Cardiac muscle cell (in vitro differentiated cells and primary cell): ENCODE data around the gene METTL9. TPM values are rescaled to one million over a fixed set of nuclear protein-coding genes. Genes with fewer than 3 reads are reported as not detected.
A peak's percentile ranks its signal among the peaks of the same experiment; 100 is the strongest.

ENCODE experiments used
- DNase-seq, 2 donors: peaks; one replicate each; pipeline versions ENCODE4 v3.0.0 to v3.0.0-alpha.2; 2010 to 2017; ENCODE audit warnings: low read depth in 1 of 2, low spot score in 1 of 2
- H3K27ac ChIP-seq: fragments of 200-600 bp; sonication (generic); 2 replicates; pipeline ENCODE4 v1.5.1; 2016
- H3K27me3 ChIP-seq: fragments of 200-600 bp; sonication (generic); 2 replicates; pipeline ENCODE4 v1.6.0; 2016; ENCODE audit warnings: control low read depth
- H3K36me3 ChIP-seq: fragments of 200-600 bp; sonication (generic); 2 replicates; pipeline ENCODE4 v1.5.1; 2016; ENCODE audit warnings: control low read depth
- H3K4me1 ChIP-seq: fragments of 200-600 bp; sonication (generic); 2 replicates; pipeline ENCODE4 v1.8.1; 2017; ENCODE audit warnings: low read depth, mild to moderate bottlenecking, mixed run types
- H3K4me3 ChIP-seq: fragments of 200-600 bp; sonication (generic); 2 replicates; pipeline ENCODE4 v1.5.1; 2016; ENCODE audit warnings: mild to moderate bottlenecking
- H3K9me3 ChIP-seq: fragments of 200-600 bp; sonication (generic); 2 replicates; pipeline ENCODE4 v1.5.1; 2017; ENCODE audit warnings: low read depth, mild to moderate bottlenecking, control low read depth
- CTCF ChIP-seq: IDR thresholded peaks from 2 replicates; pipeline ENCODE4 v1.5.1; 2012; ENCODE audit warnings: low read depth, mild to moderate bottlenecking, low read length
- polyA plus RNA-seq: library from polyadenylated mRNA; unstranded; fragments of >200 nt; fragmentation: Nextera tagmentation; extraction: Ambion mirVana; gene quantifications from 2 replicates; pipeline ENCODE4 v1.2.1, GENCODE V29; 2016
- total RNA-seq: library from RNA; depleted of rRNA; stranded (reverse); fragments of >200 nt; gene quantifications from 2 replicates; pipeline ENCODE4 v1.2.3, GENCODE V29; 2016

Gene METTL9
- total and polyA plus RNA-seq, 2 experiments from 2014 or later = 125 to 313 TPM

DNA sequence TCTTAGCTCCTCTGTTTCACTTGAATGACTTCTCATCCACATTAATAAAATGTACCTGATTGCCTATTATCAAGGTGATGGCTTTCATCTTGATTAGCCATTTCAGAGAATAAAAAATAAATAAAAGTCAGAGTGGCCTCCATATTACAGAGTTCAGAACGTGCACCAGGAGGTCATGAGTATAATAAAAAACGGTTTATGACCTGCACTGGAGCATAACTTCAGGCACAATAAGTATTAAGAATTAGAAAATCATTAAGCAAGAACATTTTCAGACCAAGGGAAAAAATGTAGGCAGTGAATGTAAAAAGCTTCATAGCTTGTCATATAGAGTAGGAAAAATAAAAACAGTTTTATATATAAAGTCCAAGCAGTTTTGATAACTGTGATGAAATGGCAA is 11.4 kb downstream of the METTL9 start:
- Histone ChIP-seq H3K27ac (no peak overlapping the region), H3K4me1 (peaks cover 29% of the 10 kb centered on the region), H3K4me3 (no peak overlapping the region), H3K27me3 (no peaks in the 10 kb centered on the region), H3K36me3 (no peaks in the 10 kb centered on the region), H3K9me3 (no peaks in the 10 kb centered on the region)
- no peak for TF ChIP-seq CTCF
- no peak for DNase-seq

- no peaks in the 10 kb centered on the region for H3K9me3 ChIP-seq
- peaks cover 32% of the 10 kb centered on the region for H3K4me1 ChIP-seq
- no peaks in the 10 kb centered on the region for H3K36me3 ChIP-seq
- no peak overlapping the region for H3K4me3 ChIP-seq
- no peak overlapping the region for H3K27ac ChIP-seq
- TF ChIP-seq CTCF = no peak
- DNase-seq = peak in 1 of 2 donors; percentile 70
- no peaks in the 10 kb centered on the region for H3K27me3 ChIP-seq
Measured at GRCh38 chr16:21611198-21611555, 11.8 kb downstream of the METTL9 start.

GRCh38 chr16:21611556-21612384 is 12.4 kb downstream of the METTL9 start:
- Histone ChIP-seq H3K4me3 (no peak overlapping the region), H3K4me1 (peaks cover 32% of the 10 kb centered on the region), H3K27ac (no peak overlapping the region), H3K9me3 (no peaks in the 10 kb centered on the region), H3K36me3 (no peaks in the 10 kb centered on the region), H3K27me3 (no peaks in the 10 kb centered on the region)
- no peak for TF ChIP-seq CTCF
- peak in 1 of 2 donors; percentile 38 for DNase-seq

DNA sequence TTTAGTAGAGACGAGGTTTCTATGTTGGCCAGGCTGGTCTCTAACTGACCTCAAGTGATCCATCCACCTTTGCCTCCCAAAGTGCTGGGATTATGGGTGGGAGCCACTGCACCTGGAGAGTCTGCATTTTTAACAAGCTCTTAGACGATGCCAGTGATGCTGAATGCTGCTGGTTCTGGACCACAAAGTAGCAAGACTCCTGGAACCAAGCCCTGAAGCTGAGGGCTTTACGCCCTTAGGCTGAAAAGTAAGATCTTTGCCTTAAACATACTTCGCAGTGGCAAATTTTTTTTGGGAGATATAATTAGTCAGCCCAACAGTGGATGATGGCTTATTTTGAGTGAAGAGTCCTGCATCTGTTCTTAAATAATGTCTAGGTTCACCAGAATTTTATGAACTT is 14.0 kb downstream of the METTL9 start:
- Histone ChIP-seq H3K4me3 (no peak overlapping the region), H3K36me3 (no peaks in the 10 kb centered on the region), H3K9me3 (no peaks in the 10 kb centered on the region), H3K27me3 (no peaks in the 10 kb centered on the region), H3K27ac (no peak overlapping the region), H3K4me1 (peaks cover 32% of the 10 kb centered on the region)
- DNase-seq = no peak
- TF ChIP-seq CTCF = no peak

- Histone ChIP-seq H3K27me3 (no peaks in the 10 kb centered on the region), H3K4me3 (no peak overlapping the region), H3K9me3 (no peaks in the 10 kb centered on the region), H3K36me3 (no peaks in the 10 kb centered on the region), H3K4me1 (peaks cover 29% of the 10 kb centered on the region), H3K27ac (no peak overlapping the region)
- DNase-seq = no peak
- no peak for TF ChIP-seq CTCF
Measured at GRCh38 chr16:21613781-21614180, 14.4 kb downstream of the METTL9 start.
